Uterus (tissue), 4 donors: ENCODE measurements around the gene HMGCS2. TPM values are rescaled to one million over a fixed set of nuclear protein-coding genes. Genes with fewer than 3 reads are reported as not detected.

Experiments
- DNase-seq, 2 donors: peaks; one replicate each; pipeline ENCODE4 v3.0.0-alpha.2; 2019 to 2020
- H3K27ac ChIP-seq, 2 donors: fragments of 200-600 bp; sonication (generic); 1 replicate in 1 of 2; 2 replicates in 1 of 2; pipeline ENCODE4 v1.5.1; 2016 to 2018
- H3K27me3 ChIP-seq, 2 donors: fragments of 200-600 bp; sonication (generic); one replicate each; pipeline ENCODE4 v1.5.1; 2018 to 2019; ENCODE audit warnings: control low read depth in 1 of 2
- H3K36me3 ChIP-seq, 2 donors: fragments of 200-600 bp; sonication (generic); one replicate each; pipeline ENCODE4 v1.5.1; 2019; ENCODE audit warnings: control low read depth in 1 of 2
- H3K4me1 ChIP-seq, 2 donors: fragments of 200-600 bp; sonication (generic); one replicate each; pipeline ENCODE4 v1.5.1; 2018 to 2019; ENCODE audit warnings: control low read depth in 1 of 2
- H3K4me3 ChIP-seq, 2 donors: fragments of 200-600 bp; sonication (generic); 1 replicate in 1 of 2; 2 replicates in 1 of 2; pipeline ENCODE4 v1.5.1; 2018 to 2019; ENCODE audit warnings: mild to moderate bottlenecking in 1 of 2
- H3K9me3 ChIP-seq, 2 donors: fragments of 200-600 bp; sonication (generic); one replicate each; pipeline ENCODE4 v1.5.1; 2019; ENCODE audit warnings: control low read depth in 1 of 2
- CTCF ChIP-seq, 4 experiments: fragments of 200-600 bp in 2 of 4; fragments of 450-650 bp in 2 of 4; sonication (generic) in 2 of 4; IDR thresholded peaks; one replicate each; pipeline ENCODE4 v1.5.1; 2016 to 2019; ENCODE audit warnings: antibody characterized with exemption in 4 of 4, mild to moderate bottlenecking in 2 of 4, moderate library complexity in 1 of 4
- POLR2A ChIP-seq, 2 donors: fragments of 450-650 bp; IDR thresholded peaks; one replicate each; pipeline ENCODE4 v1.6.1; 2016; ENCODE audit warnings: antibody characterized with exemption in 2 of 2, mild to moderate bottlenecking in 1 of 2, moderate library complexity in 1 of 2
- intact Hi-C: fragments of 100-400 bp; cut with DNase I; formaldehyde crosslinking; loops from one replicate; pipeline ENCODE4 v1.15.1; 2023; ENCODE audit warnings: low total_unique reads
- total RNA-seq, 4 donors: library from RNA; depleted of rRNA in 3 of 4; stranded (reverse); fragments of >200 nt in 3 of 4; gene quantifications; one replicate each; pipeline versions ENCODE4 v1.1.0 to v1.2.4, GENCODE V29; 2014 to 2023
- donor health status: DM: yes; HTN: yes; CAD: no.

Gene HMGCS2
- total RNA-seq, 4 donors from 2014 or later, result 0.29 TPM; not detected in 3

GRCh38 chr1:119814288-119814687, 45.6 kb upstream of the HMGCS2 start:
- Histone ChIP-seq H3K4me1 (no peaks in the 10 kb centered on the region), H3K9me3 (no peaks in the 10 kb centered on the region), H3K27ac (no peak overlapping the region), H3K27me3 (no peaks in the 10 kb centered on the region), H3K36me3 (no peaks in the 10 kb centered on the region), H3K4me3 (no peak overlapping the region)
- TF ChIP-seq POLR2A (IDR thresholded peaks at IDR 0.05) (no peak), CTCF (IDR thresholded peaks at IDR 0.05) (no peak)
- intact Hi-C loops, result no loop called here
- no peak for DNase-seq

- H3K27ac ChIP-seq, result no peak overlapping the region
- H3K9me3 ChIP-seq, result no peaks in the 10 kb centered on the region
- TF ChIP-seq CTCF (IDR thresholded peaks at IDR 0.05) (no peak), POLR2A (IDR thresholded peaks at IDR 0.05) (no peak)
- no peaks in the 10 kb centered on the region for H3K36me3 ChIP-seq
- H3K4me1 ChIP-seq, result no peaks in the 10 kb centered on the region
- no peaks in the 10 kb centered on the region for H3K27me3 ChIP-seq
- intact Hi-C loops, result no loop called here
- DNase-seq, result no peak
- no peak overlapping the region for H3K4me3 ChIP-seq
Observed at GRCh38 chr1:119811985-119812557, 43.4 kb upstream of the HMGCS2 start.

GRCh38 chr1:119811387-119811786, 42.7 kb upstream of the HMGCS2 start, which contains the start of gene REG4:
REG4 (minus strand) TSS chr1:119811460; CDS start chr1:119808769, 2,691 bp downstream.
- Histone ChIP-seq H3K36me3 (no peaks in the 10 kb centered on the region), H3K4me1 (no peaks in the 10 kb centered on the region), H3K4me3 (no peak within 1 kb of the TSS), H3K27me3 (no peaks in the 10 kb centered on the region), H3K27ac (no peak within 1 kb of the TSS), H3K9me3 (no peaks in the 10 kb centered on the region)
- no peak for DNase-seq
- TF ChIP-seq CTCF (IDR thresholded peaks at IDR 0.05) (no peak), POLR2A (IDR thresholded peaks at IDR 0.05) (no peak)
- intact Hi-C loops, result no loop called here

- Histone ChIP-seq H3K9me3 (no peaks in the 10 kb centered on the region), H3K36me3 (no peaks in the 10 kb centered on the region), H3K4me1 (no peaks in the 10 kb centered on the region), H3K4me3 (no peak overlapping the region), H3K27ac (no peak overlapping the region), H3K27me3 (no peaks in the 10 kb centered on the region)
- intact Hi-C loops, result no loop called here
- TF ChIP-seq POLR2A (IDR thresholded peaks at IDR 0.05) (no peak), CTCF (IDR thresholded peaks at IDR 0.05) (peak; percentile 50 to 82 (median 58))
- peak; percentile 53 to 65 for DNase-seq
Observed at GRCh38 chr1:119808972-119809550, 40.4 kb upstream of the HMGCS2 start.

GRCh38 chr1:119808491-119808890, 39.8 kb upstream of the HMGCS2 start:
- H3K4me3 ChIP-seq, result no peak overlapping the region
- no peak overlapping the region for H3K27ac ChIP-seq
- H3K27me3 ChIP-seq, result no peaks in the 10 kb centered on the region
- H3K4me1 ChIP-seq, result no peaks in the 10 kb centered on the region
- DNase-seq, result no peak
- H3K9me3 ChIP-seq, result no peaks in the 10 kb centered on the region
- no peaks in the 10 kb centered on the region for H3K36me3 ChIP-seq
- intact Hi-C loops, result no loop called here
- no peak for TF ChIP-seq CTCF (IDR thresholded peaks at IDR 0.05)
- no peak for TF ChIP-seq POLR2A (IDR thresholded peaks at IDR 0.05)
